Loucy (cell line): ENCODE measurements around the gene CASZ1.

Experiments
- H2AFZ ChIP-seq: fragments of 200-600 bp; sonication (generic); 2 replicates; pipeline ENCODE4 v1.6.0; 2016; ENCODE audit warnings: antibody characterized with exemption, mild to moderate bottlenecking, low read length, moderate library complexity
- H3F3A ChIP-seq: fragments of 200-600 bp; 2 replicates; pipeline ENCODE4 v1.6.0; 2016; ENCODE audit warnings: antibody characterized with exemption, low read depth, mild to moderate bottlenecking
- H3K27me3 ChIP-seq: fragments of 200-600 bp; sonication (generic); 2 replicates; pipeline ENCODE4 v1.6.1; 2014; ENCODE audit warnings: low read length, mild to moderate bottlenecking; ENCODE audit not compliant: insufficient read depth, poor library complexity, severe bottlenecking
- H3K36me3 ChIP-seq: fragments of 200-600 bp; sonication (generic); 2 replicates; pipeline ENCODE4 v1.6.1; 2016; ENCODE audit warnings: low read length; ENCODE audit not compliant: insufficient read depth
- H3K4me1 ChIP-seq: fragments of 200-600 bp; sonication (generic); 2 replicates; pipeline ENCODE4 v1.5.1; 2014; ENCODE audit warnings: low read length, mild to moderate bottlenecking; ENCODE audit not compliant: insufficient read depth, poor library complexity, severe bottlenecking
- H3K4me2 ChIP-seq: fragments of 200-600 bp; sonication (generic); 2 replicates; pipeline ENCODE4 v1.6.0; 2014; ENCODE audit warnings: antibody characterized with exemption, low read length, low read depth, mild to moderate bottlenecking; ENCODE audit not compliant: poor library complexity, severe bottlenecking
- H3K4me3 ChIP-seq: fragments of 200-600 bp; sonication (generic); 2 replicates; pipeline ENCODE4 v1.5.1; 2014; ENCODE audit warnings: low read length, mild to moderate bottlenecking, mixed read lengths; ENCODE audit not compliant: poor library complexity, severe bottlenecking
- H3K79me2 ChIP-seq: fragments of 200-600 bp; sonication (generic); 2 replicates; pipeline ENCODE4 v1.6.1; 2014; ENCODE audit warnings: low read length; ENCODE audit not compliant: insufficient read depth
- H3K9ac ChIP-seq: fragments of 200-600 bp; sonication (generic); 2 replicates; pipeline ENCODE4 v1.6.0; 2014; ENCODE audit warnings: mild to moderate bottlenecking, low read depth, low read length, moderate library complexity; ENCODE audit not compliant: poor library complexity, severe bottlenecking
- H3K9me2 ChIP-seq: fragments of 200-600 bp; sonication (generic); replicated peaks from 2 replicates; pipeline ENCODE4 v1.6.1; 2016; ENCODE audit warnings: low read depth, low read length, mixed read lengths
- H3K9me3 ChIP-seq: fragments of 200-600 bp; sonication (generic); 2 replicates; pipeline ENCODE4 v1.6.1; 2014; ENCODE audit warnings: mild to moderate bottlenecking, antibody characterized with exemption, low read length, low read depth; ENCODE audit not compliant: insufficient read depth
- H4K20me1 ChIP-seq: fragments of 200-600 bp; sonication (generic); 2 replicates; pipeline ENCODE4 v1.6.0; 2014; ENCODE audit warnings: antibody characterized with exemption, low read length, mild to moderate bottlenecking; ENCODE audit not compliant: insufficient read depth, poor library complexity, severe bottlenecking
- CTCF ChIP-seq: fragments of 200-600 bp; sonication (generic); conservative IDR thresholded peaks from 2 replicates; pipeline ENCODE4 v1.5.1; 2014; ENCODE audit warnings: mild to moderate bottlenecking, antibody characterized with exemption, low read length
- EZH2phosphoT487 ChIP-seq: fragments of 200-600 bp; IDR thresholded peaks from 2 replicates; pipeline ENCODE4 v1.6.1; 2018; ENCODE audit warnings: antibody characterized with exemption, mild to moderate bottlenecking, moderate library complexity, borderline replicate concordance

Gene CASZ1

GRCh38 chr1:10632691-10633090, 163.8 kb downstream of the CASZ1 start:
- H3K4me1 ChIP-seq, result peaks cover 4% of the 10 kb centered on the region
- H3K9me3 ChIP-seq, result no peaks in the 10 kb centered on the region
- H3K4me2 ChIP-seq, result no peak overlapping the region
- no peak overlapping the region for H3K4me3 ChIP-seq
- H4K20me1 ChIP-seq, result no peaks in the 10 kb centered on the region
- H2AFZ ChIP-seq, result no peak overlapping the region
- H3F3A ChIP-seq, result no peaks in the 10 kb centered on the region
- no peaks in the 10 kb centered on the region for H3K9me2 ChIP-seq
- H3K27me3 ChIP-seq, result no peaks in the 10 kb centered on the region
- H3K79me2 ChIP-seq, result no peaks in the 10 kb centered on the region
- H3K9ac ChIP-seq, result no peak overlapping the region
- no peak for TF ChIP-seq CTCF
- no peak for TF ChIP-seq EZH2phosphoT487
- H3K36me3 ChIP-seq, result peaks cover 4% of the 10 kb centered on the region; the same call in 1 of the 2 replicates

GRCh38 chr1:10631811-10632593, 164.4 kb downstream of the CASZ1 start:
- Histone ChIP-seq H3K36me3 (peaks cover 9% of the 10 kb centered on the region; the same call in 1 of the 2 replicates), H3F3A (no peaks in the 10 kb centered on the region), H3K4me1 (peaks cover 4% of the 10 kb centered on the region), H3K4me2 (no peak overlapping the region), H4K20me1 (no peaks in the 10 kb centered on the region), H3K9me2 (no peaks in the 10 kb centered on the region), H3K4me3 (no peak overlapping the region), H3K27me3 (no peaks in the 10 kb centered on the region), H3K79me2 (no peaks in the 10 kb centered on the region), H2AFZ (no peak overlapping the region), H3K9ac (no peak overlapping the region), H3K9me3 (no peaks in the 10 kb centered on the region)
- TF ChIP-seq EZH2phosphoT487, result no peak

- H3K4me2 ChIP-seq, result no peak overlapping the region
These were observed 165.2 kb downstream of the CASZ1 start for GRCh38 chr1:10631121-10631810.

More at GRCh38 chr1:10631121-10631810, 165.2 kb downstream of the CASZ1 start:
- no peaks in the 10 kb centered on the region for H3K27me3 ChIP-seq
- H3K9me2 ChIP-seq, result no peaks in the 10 kb centered on the region
- no peaks in the 10 kb centered on the region for H3F3A ChIP-seq
- no peak overlapping the region for H2AFZ ChIP-seq
- H3K4me1 ChIP-seq, result peaks cover 4% of the 10 kb centered on the region
- H3K9me3 ChIP-seq, result no peaks in the 10 kb centered on the region
- H3K36me3 ChIP-seq, result peaks cover 9% of the 10 kb centered on the region; the same call in 1 of the 2 replicates
- H4K20me1 ChIP-seq, result no peaks in the 10 kb centered on the region
- no peaks in the 10 kb centered on the region for H3K79me2 ChIP-seq
- peak overlapping the region; percentile 32 for H3K9ac ChIP-seq
- TF ChIP-seq EZH2phosphoT487 (no peak), CTCF (no peak)
- H3K4me3 ChIP-seq, result no peak overlapping the region
